ENCODE data around the gene KLHL21.

The KLHL21 gene

DNA sequence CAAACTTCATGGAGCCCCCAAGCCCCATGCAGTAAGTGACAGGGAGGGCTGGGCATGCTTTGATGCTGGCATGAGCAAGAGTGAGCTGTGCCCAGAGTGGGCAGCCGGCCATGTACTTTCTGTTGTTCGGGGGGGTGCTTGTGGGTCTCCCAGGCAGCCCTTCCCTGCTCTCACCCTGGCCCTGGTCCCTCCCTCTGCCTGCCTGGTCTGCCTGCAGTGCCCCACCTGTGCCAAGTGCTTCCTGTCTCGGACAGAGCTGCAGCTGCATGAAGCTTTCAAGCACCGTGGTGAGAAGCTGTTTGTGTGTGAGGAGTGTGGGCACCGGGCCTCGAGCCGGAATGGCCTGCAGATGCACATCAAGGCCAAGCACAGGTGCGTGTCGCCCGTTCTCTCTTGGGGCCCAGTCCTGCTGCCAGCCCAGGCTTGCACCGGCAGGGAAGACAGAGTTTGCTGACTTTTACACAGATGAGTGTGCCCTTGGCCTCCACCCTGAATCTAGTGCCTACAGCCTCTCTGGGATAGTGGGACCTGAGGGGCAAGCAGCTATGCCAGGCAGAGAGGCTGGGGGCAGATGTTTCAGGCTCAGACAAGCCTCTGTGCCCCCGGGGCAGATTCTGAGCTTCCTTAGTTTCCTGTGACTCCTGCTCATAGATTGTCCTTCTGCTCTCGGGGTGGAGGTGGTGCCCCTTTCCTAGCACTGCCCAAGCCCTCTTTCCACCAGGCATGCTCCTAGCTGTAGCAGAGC, 15.2 kb downstream of the KLHL21 start:
- TF ChIP-seq TAF1 (IDR thresholded peaks at IDR 0.05; ENCODE audit: borderline replicate concordance, low read depth, low read length), result no peak
- TF ChIP-seq POLR2AphosphoS5 (IDR thresholded peaks at IDR 0.05; ENCODE audit: low read depth, low read length), result no peak
- TF ChIP-seq POLR2A (IDR thresholded peaks at IDR 0.05; ENCODE audit: low read depth, low read length), result no peak
- FAIRE-seq, result no peak
- no peak for DNase-seq (ENCODE audit: insufficient read length)

DNA sequence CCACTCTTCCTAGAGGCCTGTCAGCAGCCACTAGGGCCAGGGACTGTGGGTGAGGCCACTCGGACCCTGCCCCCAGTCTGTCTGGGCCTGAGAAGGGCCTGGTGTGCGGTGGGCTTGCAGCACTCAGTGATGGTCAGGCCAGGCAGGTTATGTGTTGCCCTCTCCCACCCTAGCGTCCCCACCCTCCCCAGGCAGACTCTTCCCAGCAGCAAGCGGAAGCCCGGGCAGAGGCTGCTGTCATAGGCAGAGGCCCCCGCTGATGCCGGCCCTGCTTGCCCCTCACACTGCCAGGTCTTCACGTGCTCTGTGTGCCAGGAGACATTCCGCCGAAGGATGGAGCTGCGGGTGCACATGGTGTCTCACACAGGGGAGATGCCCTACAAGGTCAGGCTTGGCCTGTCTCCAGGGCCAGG, 16.3 kb downstream of the KLHL21 start:
- TF ChIP-seq POLR2A (IDR thresholded peaks at IDR 0.05; ENCODE audit: low read depth, low read length) (no peak), POLR2AphosphoS5 (IDR thresholded peaks at IDR 0.05; ENCODE audit: low read depth, low read length) (0 out of 2 replicates have a peak, but pooled peaks have one; percentile 23)
- no peak for DNase-seq (ENCODE audit: insufficient read length)
- no peak for FAIRE-seq

DNA sequence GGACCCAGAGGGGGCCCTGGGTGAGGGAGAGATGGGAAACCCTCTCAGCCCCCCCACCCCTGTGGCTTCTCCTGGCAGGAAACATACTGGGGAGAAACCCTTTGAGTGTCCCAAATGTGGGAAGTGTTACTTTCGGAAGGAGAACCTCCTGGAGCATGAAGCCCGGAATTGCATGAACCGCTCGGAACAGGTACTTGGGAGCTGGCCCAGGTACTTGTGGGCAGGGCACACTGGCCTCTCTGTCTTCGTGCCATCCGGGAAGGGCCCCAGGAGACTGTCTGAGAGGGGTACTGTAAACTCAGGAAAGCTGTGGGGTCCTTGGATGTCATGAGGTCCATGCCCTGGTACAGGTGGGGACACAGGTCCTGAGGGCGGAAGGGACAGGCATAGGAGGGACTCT, 16.8 kb downstream of the KLHL21 start:
- DNase-seq (ENCODE audit: insufficient read length), result no peak

DNA sequence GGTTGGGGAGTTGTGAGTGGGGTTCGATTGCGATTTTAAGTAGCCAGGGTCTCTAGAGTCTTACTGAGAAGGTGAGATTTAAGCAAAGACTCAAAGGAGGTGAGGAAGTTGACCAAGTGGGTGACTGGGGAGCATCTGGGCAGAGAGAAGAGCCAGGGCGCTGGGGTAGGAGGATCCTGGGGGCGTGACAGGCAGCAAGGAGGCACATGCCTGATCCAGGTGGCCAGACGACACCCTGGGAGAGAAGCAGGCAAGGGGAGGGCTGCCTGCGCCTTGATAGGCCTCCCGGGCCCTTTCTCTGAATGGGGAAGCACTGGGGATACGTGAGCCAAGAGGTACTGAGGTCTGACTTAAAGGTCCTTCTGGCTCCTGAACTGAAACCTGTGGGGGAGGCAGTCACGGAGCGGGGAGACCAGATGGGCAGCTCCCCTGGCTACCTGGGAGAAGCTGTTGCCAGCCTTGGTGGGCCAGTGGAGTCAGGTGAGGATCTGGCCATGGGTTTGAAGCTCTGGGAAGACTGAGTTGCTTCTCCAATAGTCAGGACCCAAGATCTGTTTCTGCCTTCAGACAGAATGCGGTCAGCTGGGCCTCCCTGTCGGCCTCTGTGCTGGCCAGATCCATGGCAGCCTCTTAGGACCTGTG, 17.5 kb downstream of the KLHL21 start:
- FAIRE-seq (no peak), DNase-seq (ENCODE audit: insufficient read length) (no peak)
- TF ChIP-seq POLR2A (IDR thresholded peaks at IDR 0.05; ENCODE audit: low read depth, low read length), result no peak
- TF ChIP-seq POLR2AphosphoS5 (IDR thresholded peaks at IDR 0.05; ENCODE audit: low read depth, low read length), result no peak
- no peak for TF ChIP-seq TAF1 (IDR thresholded peaks at IDR 0.05; ENCODE audit: borderline replicate concordance, low read depth, low read length)

More for the DNA sequence above, 16.8 kb downstream of the KLHL21 start:
- no peak for FAIRE-seq
- TF ChIP-seq TAF1 (IDR thresholded peaks at IDR 0.05; ENCODE audit: borderline replicate concordance, low read depth, low read length), result no peak
- no peak for TF ChIP-seq POLR2AphosphoS5 (IDR thresholded peaks at IDR 0.05; ENCODE audit: low read depth, low read length)
- TF ChIP-seq POLR2A (IDR thresholded peaks at IDR 0.05; ENCODE audit: low read depth, low read length), result no peak

DNA sequence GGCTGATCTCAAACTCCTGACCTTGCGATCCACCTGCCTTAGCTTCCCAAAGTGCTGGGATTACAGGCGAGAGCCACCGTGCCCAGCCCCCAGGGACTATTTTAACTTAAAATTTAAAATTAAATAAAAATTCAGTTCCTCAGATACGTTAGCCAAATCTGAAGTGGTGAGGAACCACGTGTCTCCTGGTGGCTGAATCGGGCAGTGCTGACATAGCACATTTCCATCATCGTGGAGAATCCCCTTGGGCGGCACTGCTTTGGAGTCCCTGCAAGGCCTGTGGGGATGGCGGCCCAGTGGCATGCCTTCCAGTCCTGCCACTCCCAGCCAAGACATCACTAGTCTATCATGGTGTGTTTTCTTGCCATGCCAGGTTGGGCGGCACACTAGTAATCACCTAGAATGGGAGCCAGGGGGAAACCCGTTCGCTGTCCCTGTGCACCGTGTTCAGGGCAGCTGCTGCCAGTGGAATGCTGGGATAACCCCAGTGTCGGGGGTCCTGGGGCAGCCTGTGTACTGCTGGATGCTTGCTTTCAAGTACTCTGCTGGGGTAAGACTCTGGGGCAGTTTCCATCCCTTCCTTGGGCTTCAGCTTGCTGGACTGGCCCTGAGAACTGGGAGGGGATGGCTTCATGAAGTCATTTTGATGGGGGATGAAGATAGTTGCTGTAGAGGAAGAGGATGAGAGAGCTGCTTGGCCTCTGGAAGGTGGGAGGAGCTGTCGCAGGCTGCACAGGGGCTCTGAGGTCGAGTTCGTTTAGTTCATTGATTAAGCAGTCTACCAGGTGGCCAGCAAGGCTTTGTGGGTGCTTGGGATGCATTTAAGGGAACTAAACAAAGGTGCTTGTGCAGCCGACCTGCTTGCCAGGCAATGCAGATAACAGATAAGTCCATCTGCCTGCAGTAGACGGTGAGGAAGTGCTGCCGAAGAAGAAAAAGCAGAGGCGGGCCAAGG, 18.3 kb downstream of the KLHL21 start:
- FAIRE-seq (no peak), DNase-seq (ENCODE audit: insufficient read length) (no peak)
- no peak for TF ChIP-seq POLR2A (IDR thresholded peaks at IDR 0.05; ENCODE audit: low read depth, low read length)
- TF ChIP-seq POLR2AphosphoS5 (IDR thresholded peaks at IDR 0.05; ENCODE audit: low read depth, low read length), result no peak
- TF ChIP-seq TAF1 (IDR thresholded peaks at IDR 0.05; ENCODE audit: borderline replicate concordance, low read depth, low read length), result no peak

DNA sequence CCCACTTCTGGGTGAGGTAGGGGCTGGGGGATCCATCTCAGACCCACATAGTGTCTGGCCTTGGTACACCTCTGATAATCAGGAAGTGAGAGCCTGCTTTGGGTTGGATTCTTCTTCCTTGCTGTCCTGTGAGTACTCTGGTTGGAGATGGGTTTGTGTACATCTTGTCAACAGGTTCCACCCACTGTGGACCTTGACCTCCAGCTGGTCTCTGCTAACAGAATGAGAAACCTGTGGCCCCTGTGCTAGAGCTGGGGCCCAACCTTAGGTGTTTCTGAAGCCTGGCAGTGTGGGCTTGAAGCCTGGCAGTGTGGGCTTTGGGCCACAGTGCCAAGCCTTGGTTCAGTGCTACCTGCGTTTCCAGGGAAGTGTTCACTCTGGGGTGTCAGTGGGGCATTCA, 20.3 kb downstream of the KLHL21 start:
- TF ChIP-seq POLR2A (IDR thresholded peaks at IDR 0.05; ENCODE audit: low read depth, low read length), result no peak
- no peak for TF ChIP-seq POLR2AphosphoS5 (IDR thresholded peaks at IDR 0.05; ENCODE audit: low read depth, low read length)
- TF ChIP-seq TAF1 (IDR thresholded peaks at IDR 0.05; ENCODE audit: borderline replicate concordance, low read depth, low read length), result no peak
- no peak for FAIRE-seq
- DNase-seq (ENCODE audit: insufficient read length), result no peak

DNA sequence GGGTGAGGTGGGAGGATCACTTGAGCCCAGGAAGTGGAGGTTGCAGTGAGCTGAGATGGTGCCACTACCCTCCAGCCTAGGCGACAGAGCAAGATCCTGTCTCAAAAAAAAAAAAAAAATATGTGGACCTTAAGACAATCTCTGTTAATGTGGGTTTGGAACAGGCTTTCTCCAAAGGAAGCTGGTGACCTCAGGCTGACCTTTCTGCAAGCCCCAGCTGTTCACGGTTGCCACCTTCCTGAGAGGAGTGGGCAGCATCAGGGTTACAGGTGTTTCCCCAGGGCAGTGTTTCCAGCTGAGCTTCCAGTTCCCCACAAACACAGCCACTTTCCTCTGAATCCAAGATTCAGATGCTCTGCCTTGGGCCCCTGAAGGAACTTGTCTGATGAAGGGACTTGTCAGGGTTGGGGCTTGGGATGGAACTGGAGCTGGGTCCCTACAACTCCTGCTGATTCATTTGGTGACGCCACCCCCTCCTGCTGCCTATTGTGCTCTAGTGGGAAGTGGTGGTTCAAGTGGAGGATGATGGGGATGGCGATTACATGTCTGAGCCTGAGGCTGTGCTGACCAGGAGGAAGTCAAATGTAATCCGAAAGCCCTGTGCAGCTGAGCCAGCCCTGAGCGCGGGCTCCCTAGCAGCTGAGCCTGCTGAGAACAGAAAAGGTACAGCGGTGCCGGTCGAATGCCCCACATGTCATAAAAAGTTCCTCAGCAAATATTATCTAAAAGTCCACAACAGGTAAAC, 20.9 kb downstream of the KLHL21 start:
- TF ChIP-seq TAF1 (IDR thresholded peaks at IDR 0.05; ENCODE audit: borderline replicate concordance, low read depth, low read length), result no peak
- DNase-seq (ENCODE audit: insufficient read length), result no peak
- FAIRE-seq, result no peak

DNA sequence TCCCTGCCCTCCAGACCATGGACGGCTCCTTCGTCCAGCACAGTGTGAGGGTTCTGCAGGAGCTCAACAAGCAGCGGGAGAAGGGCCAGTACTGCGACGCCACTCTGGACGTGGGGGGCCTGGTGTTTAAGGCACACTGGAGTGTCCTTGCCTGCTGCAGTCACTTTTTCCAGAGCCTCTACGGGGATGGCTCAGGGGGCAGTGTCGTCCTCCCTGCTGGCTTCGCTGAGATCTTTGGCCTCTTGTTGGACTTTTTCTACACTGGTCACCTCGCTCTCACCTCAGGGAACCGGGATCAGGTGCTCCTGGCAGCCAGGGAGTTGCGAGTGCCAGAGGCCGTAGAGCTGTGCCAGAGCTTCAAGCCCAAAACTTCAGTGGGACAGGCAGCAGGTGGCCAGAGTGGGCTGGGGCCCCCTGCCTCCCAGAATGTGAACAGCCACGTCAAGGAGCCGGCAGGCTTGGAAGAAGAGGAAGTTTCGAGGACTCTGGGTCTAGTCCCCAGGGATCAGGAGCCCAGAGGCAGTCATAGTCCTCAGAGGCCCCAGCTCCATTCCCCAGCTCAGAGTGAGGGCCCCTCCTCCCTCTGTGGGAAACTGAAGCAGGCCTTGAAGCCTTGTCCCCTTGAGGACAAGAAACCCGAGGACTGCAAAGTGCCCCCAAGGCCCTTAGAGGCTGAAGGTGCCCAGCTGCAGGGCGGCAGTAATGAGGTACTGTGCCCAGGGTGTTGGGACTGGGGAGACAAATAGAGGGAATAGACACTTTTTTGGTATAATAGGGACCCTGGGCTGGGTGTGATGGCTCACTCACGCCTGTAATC, 21.9 kb downstream of the KLHL21 start:
- no peak for TF ChIP-seq POLR2A (IDR thresholded peaks at IDR 0.05; ENCODE audit: low read depth, low read length)
- no peak for TF ChIP-seq POLR2AphosphoS5 (IDR thresholded peaks at IDR 0.05; ENCODE audit: low read depth, low read length)
- TF ChIP-seq TAF1 (IDR thresholded peaks at IDR 0.05; ENCODE audit: borderline replicate concordance, low read depth, low read length), result no peak
- FAIRE-seq (no peak), DNase-seq (ENCODE audit: insufficient read length) (no peak)

DNA sequence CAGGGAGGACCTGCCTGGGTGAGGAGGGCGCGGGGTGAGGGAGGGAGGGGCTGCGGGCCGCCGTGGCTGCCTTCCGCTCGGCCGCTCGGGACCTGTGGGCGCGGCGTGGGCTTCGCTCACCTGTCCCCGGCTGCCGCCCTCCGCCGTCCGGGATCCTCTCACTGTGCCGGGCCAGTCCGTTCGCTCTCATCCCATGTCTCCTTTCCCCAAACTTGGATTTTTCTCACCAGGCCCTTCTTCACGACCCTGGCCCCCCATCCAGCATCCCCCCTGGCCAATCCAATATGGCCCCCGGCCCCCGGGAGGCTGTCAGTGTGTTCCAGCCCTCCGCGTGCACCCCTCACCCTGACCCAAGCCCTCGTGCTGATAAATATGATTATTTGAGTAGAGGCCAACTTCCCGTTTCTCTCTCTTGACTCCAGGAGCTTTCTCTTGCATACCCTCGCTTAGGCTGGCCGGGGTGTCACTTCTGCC, 22.5 kb downstream of the KLHL21 start:
- no peak for TF ChIP-seq TAF1 (IDR thresholded peaks at IDR 0.05; ENCODE audit: borderline replicate concordance, low read depth, low read length)
- TF ChIP-seq POLR2A (IDR thresholded peaks at IDR 0.05; ENCODE audit: low read depth, low read length), result no peak
- no peak for TF ChIP-seq POLR2AphosphoS5 (IDR thresholded peaks at IDR 0.05; ENCODE audit: low read depth, low read length)
- DNase-seq (ENCODE audit: insufficient read length), result no peak
- FAIRE-seq, result no peak
